GM18907 (cell line): ENCODE measurements around the gene LCT.
"Not testable (repeated sequence)": the region's sequence is repeated elsewhere in the genome, so short reads cannot be mapped to it uniquely, and the experiment has no call there.

Experiments
- ATAC-seq: cut with Tn5 transposase; IDR thresholded peaks from one replicate; pipeline ENCODE4 v1.9.1; 2021; ENCODE audit warnings: mild to moderate bottlenecking, moderate library complexity; ENCODE audit not compliant: unreplicated experiment

Gene LCT

DNA sequence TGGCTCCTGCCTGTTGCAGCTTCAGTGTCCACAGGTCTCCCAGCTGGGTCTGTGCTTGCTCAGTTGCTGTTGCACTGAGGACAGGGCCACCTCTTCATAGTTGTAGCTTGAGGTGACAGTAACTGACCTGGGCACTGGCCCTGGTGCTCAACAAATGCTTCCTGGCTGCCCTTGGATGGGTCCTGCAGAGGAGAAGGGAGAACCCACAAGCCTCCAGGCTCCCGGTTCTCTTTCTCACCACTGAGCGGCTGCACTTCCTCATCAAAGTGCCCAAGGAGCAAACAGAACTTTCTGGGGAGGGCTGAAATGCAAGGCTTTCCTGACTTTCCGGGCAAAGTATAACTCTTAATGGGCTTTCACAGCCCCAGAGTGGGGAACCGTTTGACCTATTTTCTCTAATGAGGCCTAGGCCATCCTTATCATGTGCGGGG is 38.7 kb downstream of the LCT start:
- ATAC-seq: no peak

- ATAC-seq: peak; percentile 61
Observed at GRCh38 chr2:135797497-135798274, 39.3 kb downstream of the LCT start.

DNA sequence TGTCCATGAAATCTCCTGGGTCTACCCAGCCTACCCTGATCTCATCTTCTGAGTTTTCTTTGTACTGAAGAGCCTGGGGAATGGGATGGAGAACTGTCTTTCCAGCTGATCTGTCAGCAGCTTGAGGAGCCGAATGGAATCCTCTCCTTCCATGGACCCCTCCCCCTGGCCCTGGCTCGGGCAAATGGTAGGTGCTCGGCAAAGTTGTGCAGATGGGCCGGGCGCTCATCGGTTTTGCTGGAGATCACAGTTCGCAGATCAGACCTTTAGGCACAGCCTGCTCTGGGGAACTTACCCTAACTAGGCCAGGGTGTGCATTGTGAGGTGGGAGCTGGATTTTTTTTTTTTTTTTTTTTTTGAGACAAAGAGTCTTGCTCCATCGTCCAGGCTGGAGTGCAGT is 40.4 kb downstream of the LCT start:
- no peak for ATAC-seq

DNA sequence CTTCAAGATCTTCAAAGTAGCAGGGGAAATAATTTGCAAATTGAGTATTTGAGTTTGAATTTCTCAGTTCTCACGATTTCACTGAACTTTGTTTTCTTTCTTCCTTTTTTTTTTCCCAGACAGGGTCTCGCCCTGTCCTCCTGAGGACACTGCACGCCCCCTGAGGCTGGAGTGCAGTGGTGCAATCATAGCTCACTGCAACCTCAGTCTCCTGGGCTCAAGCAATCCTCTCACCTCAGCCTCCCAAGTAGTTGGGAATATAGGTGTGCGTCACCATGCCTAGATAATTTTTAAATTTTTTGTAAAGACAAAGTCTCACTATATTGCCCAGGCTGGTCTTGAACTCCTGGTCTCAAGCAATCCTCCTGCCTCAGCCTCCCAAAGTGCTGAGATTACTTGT is 41.3 kb downstream of the LCT start:
- ATAC-seq: not testable (repeated sequence)

DNA sequence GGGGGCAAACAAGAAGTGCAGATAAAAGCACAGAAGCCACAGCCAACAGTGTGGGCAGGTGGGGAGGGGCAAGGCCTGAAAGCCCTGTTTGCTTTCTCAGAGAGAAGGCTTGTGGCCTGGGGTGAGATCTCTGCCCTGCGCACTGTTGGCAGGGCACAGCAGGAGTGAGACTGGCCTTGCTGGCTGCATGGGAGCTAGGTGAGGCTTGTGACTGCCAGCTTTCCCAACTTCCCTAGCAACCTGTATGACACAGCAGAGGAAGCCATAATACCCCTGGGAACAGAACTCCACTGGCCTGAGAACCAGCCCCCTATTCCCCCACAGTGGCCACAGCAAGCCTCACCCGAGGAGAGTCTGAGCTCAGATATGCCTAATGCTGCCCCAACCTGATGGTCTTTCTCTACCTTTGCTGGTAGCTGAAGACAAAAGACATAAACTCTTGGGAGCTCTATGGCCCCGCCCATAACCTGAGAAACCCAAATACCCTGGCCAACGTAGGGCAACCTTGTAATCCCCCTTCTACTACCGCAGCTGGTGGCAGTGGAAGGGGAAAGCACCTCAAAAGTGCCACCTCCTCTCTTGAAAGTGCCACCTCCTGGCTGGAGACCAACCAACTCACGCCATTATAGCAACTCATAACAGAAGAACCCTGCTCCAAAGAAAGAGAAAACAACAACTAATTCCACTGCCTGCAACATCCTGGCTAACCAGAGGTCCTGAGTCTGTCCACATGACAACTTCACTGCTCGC is 44.4 kb downstream of the LCT start:
- peak; percentile 70 for ATAC-seq

GRCh38 chr2:135791418-135792190 is 45.4 kb downstream of the LCT start:
- no peak for ATAC-seq

DNA sequence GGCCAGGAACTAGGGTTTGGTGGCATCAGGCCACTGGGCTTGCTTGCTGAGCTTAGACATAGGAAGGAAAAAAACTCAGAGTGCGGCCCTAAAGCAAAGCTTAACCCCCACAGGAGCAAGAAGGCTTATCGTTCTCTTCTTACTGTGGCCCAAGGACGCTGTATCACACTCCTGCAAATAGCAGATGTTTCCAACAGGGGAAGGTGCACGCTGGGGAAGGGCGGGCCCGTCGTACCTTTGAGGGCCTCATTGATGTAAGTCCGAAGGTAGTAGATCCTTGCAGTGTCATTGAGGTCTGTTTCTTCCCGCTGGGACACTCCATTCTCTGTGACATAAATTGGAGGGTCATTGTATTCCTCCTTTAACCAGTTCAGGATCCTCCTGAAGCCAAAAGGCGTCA is 46.6 kb downstream of the LCT start:
- no peak for ATAC-seq

- no peak for ATAC-seq
Observed at GRCh38 chr2:135786823-135787222, 50.2 kb downstream of the LCT start.

DNA sequence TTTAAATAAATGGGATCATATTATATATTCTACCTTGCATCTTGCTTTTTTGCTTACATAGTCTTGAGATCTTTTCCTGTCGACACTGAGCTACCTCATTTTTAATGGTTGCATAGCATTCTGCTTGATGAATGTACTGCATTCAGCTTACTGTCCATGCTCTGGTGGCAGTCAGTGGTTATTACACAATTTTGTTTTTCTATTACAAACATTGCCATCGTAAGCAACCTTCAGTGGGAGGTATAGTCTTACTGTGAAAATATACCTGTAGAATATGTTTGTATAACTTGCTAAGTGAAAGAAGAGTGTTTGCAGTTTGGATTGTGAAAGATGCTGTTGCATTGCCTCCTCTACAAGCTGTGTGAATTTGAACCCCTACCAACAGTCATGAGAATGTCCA is 52.0 kb downstream of the LCT start:
- no peak for ATAC-seq

- ATAC-seq: no peak
Observed at GRCh38 chr2:135783439-135783838, 53.5 kb downstream of the LCT start.

DNA sequence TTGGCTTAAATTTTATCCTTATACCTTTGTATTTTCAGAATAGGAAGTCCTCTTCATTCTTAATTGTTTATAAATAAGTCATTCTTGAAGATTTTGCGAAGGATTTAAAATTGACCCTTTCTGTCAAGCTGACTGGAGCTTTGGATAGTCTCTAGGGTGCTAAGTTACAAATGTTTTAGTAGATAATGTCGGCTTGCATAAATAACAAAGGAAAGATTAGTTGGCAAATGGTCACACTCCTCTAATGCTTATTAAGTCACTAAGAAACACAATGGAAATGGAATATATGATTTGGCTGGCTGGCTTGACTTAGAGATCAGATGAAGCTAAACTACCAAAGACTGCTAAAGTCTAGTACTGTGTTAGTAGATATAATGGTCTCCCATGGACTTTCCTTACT is 54.8 kb downstream of the LCT start:
- no peak for ATAC-seq

DNA sequence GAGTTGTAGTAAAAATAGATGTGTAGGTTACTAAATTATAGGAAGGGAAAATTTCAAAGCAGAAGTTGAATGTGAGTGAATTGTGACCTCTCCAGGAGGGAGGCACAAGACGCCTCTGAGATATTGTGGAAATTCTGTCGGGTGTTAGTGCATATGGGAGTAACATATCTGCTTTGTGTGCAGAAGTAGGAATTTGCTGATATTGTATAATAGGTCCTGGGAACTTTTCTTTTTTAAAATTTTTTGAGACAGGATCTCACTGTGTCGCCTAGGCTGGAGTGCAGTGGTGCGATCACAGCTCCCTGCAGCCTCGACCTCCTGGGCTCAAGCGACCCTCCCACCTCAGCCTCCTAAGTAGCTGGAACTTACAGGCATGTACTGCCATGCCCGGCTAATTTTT is 60.6 kb downstream of the LCT start:
- no peak for ATAC-seq

DNA sequence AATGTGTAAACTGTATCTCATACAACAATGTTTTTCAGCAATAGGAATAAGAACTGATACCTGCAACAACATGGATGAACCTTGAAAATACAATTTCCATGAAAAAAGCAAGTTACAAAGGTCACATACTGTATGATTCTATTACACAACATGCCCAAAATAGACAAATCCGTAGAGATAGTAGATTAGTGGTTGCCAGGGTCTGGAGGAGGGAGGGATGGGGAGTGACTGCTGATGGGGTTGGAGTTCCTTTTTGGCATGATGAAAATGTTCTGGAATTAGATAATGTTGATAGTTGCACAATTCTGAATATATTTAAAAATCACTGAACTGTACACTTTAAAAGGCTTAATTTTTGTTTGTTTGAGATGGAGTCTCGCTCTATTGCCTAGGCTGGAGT is 61.6 kb downstream of the LCT start:
- no peak for ATAC-seq

- ATAC-seq: no peak
Observed at GRCh38 chr2:135773917-135774316, 63.1 kb downstream of the LCT start.

- ATAC-seq: no peak
Observed at GRCh38 chr2:135773319-135773718, 63.7 kb downstream of the LCT start.

DNA sequence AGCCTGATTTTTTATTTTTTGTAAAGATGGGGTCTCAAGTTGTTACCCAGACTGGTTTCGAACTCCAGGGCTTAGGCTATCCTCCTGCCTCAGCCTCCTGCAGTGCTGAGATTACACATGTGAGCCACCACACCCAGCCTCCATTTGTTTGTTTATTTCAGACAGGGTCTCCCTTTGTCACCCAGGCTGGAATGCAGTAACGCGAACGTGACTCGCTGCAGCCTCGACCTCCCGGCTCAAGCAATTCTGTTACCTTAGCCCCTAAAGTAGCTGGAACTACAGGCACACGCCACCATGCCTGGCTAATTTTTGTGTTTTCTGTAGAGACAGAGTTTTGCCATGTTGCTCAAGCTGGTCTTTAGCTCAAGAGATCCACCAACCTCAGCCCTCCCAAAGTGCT is 68.1 kb downstream of the LCT start:
- no peak for ATAC-seq

DNA sequence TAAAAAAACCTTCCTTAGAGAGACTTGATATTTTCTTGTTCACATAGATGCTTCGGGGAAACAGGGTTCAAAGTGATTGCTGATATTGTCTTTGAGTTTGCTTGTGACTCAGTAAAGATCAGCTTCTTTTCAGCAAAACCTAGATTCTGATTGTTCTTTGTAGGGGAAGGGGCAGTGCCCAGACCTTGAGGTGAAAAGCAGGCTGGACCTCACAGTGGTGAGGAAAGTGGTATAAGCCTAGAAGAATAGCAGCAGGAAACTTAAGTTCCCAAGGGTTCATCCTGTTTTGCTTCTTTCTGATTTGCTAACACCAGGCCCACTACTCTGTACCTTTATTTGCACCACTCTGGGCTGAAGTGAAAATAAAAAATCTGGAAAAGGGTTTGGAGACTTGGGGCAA is 74.5 kb downstream of the LCT start:
- no peak for ATAC-seq

DNA sequence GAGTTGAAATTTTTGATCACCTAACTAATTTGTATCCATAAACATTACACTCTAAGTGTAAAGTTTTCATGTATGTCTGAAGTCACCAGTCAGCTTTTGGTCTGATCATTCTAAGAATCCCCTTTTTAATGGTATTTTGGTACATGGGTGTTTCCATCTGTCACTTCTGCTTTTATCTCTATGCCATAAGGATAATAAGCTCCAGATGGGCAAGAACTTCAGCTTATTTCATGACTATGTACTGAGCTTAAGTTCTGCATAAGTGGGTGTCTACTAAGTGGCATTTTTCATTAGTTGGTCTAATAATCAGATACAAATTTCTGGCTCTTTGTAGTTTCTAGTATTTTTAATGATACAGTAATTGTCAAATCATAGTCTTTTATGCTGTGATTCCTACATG is 75.0 kb downstream of the LCT start:
- ATAC-seq: no peak

DNA sequence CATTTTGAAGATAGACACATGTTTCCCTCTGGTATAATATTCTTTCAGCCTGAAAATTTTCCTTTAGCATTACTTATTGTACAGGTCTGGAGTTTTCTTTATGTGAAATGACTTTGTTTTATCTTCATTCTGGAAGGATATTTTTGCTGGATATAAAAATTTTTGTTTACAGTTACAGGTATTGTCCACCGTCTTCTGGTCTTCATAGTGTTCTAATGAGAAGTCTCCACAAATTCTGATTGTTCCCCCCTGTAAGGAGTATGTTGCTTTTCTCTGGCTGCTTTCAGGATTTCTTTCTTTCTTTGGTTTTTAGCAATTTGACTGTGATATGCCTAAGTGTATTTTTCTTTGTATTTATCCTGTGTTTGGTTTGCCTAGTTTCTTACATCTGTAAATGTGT is 80.3 kb downstream of the LCT start:
- ATAC-seq: no peak

DNA sequence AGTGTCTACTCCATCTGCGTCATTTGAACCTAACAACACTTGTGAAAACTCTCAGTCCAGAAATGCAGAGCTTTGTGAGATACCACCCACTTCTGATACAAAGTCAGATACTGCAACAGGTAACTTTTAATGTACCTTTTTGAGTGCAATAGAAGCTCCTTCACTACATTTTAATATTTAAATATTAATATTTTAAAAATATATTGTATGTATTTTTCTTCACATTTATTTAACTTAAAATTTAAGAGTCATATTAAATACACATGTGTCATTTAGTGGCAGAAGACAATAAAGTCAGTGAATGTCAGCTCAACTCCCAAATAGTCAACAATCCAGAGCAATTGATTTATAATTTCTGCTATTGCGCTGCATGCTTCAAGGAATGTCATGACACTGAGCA is 81.4 kb downstream of the LCT start:
- ATAC-seq: no peak

DNA sequence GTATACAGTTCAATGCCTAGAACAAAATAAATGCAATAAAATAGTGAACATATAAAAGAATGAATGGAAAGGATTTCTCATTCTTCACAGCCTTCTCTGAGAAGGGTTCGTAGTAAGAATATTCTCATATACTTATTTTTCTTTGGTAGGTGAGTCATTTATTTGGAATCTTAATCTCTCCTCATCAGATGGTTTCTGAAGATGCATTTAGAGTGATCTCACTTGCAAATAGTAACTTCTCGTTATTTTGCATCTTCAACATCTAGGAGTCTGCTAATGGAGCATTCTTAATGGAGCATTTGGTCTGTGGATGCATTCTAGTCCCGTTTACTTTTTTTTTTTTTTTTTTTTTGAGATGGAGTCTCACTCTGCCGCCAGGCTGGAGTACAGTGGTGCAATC is 91.4 kb downstream of the LCT start:
- ATAC-seq: no peak
